HCT116 (cell line): ENCODE results near the gene S100A7A.

Experiments
- CBX3 ChIP-seq: IDR thresholded peaks from 2 replicates; pipeline ENCODE4 v1.6.1; 2012; ENCODE audit warnings: low read depth
- EZH2 ChIP-seq: fragments of 200-600 bp; sonication (generic); IDR thresholded peaks from 2 replicates; pipeline ENCODE4 v1.6.1; 2017; ENCODE audit warnings: antibody characterized with exemption, mixed run types
- EZH2phosphoT487 ChIP-seq: fragments of 200-600 bp; IDR thresholded peaks from 2 replicates; pipeline ENCODE4 v1.6.1; 2018; ENCODE audit warnings: antibody characterized with exemption, borderline replicate concordance
- FOSL1 ChIP-seq: IDR thresholded peaks from 2 replicates; pipeline ENCODE4 v1.6.1; 2012; ENCODE audit warnings: low read depth
- JUND ChIP-seq: IDR thresholded peaks from 2 replicates; pipeline ENCODE4 v1.6.1; 2012
- MAX ChIP-seq: IDR thresholded peaks from 2 replicates; pipeline ENCODE4 v1.6.1; 2012
- POLR2A ChIP-seq: IDR thresholded peaks from 2 replicates; pipeline ENCODE4 v1.7.0; 2011; ENCODE audit warnings: borderline replicate concordance; ENCODE audit not compliant: insufficient read depth, insufficient read length; ENCODE audit errors: extremely low read depth
- POLR2AphosphoS5 ChIP-seq: IDR thresholded peaks from 2 replicates; pipeline ENCODE4 v1.6.1; 2011; ENCODE audit warnings: mild to moderate bottlenecking, low read depth, low read length, moderate library complexity
- SP1 ChIP-seq: IDR thresholded peaks from 2 replicates; pipeline ENCODE4 v1.6.1; 2012; ENCODE audit warnings: low read depth
- YY1 ChIP-seq: IDR thresholded peaks from 2 replicates; pipeline ENCODE4 v1.6.1; 2011; ENCODE audit warnings: low read length, low read depth, moderate library complexity, mild to moderate bottlenecking; ENCODE audit not compliant: insufficient replicate concordance; ENCODE audit errors: extremely low read depth
- ZNF274 ChIP-seq: fragments of 200-500 bp; sonication (Bioruptor generic); IDR thresholded peaks from 2 replicates; pipeline ENCODE4 v1.6.1; 2014; ENCODE audit warnings: mild to moderate bottlenecking, low read depth, low read length, inconsistent platforms
- TF ChIP-seq, protein P1 (sequence below), 3 experiments: fragments of 200-600 bp in 1 of 3; sonication (generic) in 1 of 3; IDR thresholded peaks in 2 of 3; conservative IDR thresholded peaks in 1 of 3; 2 replicates each; pipeline ENCODE4 v1.5.1; 2012 to 2017; ENCODE audit warnings: low read depth in 2 of 3, low read length in 2 of 3, antibody characterized with exemption in 1 of 3, borderline replicate concordance in 1 of 3, control low read depth in 1 of 3, mild to moderate bottlenecking in 1 of 3, mixed read lengths in 1 of 3, mixed run types in 1 of 3, moderate library complexity in 1 of 3; ENCODE audit not compliant: insufficient read depth in 1 of 3

- TF ChIP-seq EZH2 (no peak), CBX3 (no peak), MAX (no peak), POLR2AphosphoS5 (no peak), YY1 (no peak), JUND (no peak), EZH2phosphoT487 (no peak), POLR2A (no peak), FOSL1 (no peak), ZNF274 (no peak), SP1 (no peak)
- TF ChIP-seq, protein P1, sequence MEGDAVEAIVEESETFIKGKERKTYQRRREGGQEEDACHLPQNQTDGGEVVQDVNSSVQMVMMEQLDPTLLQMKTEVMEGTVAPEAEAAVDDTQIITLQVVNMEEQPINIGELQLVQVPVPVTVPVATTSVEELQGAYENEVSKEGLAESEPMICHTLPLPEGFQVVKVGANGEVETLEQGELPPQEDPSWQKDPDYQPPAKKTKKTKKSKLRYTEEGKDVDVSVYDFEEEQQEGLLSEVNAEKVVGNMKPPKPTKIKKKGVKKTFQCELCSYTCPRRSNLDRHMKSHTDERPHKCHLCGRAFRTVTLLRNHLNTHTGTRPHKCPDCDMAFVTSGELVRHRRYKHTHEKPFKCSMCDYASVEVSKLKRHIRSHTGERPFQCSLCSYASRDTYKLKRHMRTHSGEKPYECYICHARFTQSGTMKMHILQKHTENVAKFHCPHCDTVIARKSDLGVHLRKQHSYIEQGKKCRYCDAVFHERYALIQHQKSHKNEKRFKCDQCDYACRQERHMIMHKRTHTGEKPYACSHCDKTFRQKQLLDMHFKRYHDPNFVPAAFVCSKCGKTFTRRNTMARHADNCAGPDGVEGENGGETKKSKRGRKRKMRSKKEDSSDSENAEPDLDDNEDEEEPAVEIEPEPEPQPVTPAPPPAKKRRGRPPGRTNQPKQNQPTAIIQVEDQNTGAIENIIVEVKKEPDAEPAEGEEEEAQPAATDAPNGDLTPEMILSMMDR (IDR thresholded peaks at IDR 0.05 in 2 of 3, conservative IDR thresholded peaks at IDR 0.05 in 1 of 3; ENCODE audit: borderline replicate concordance in 1 of 3, insufficient read depth in 1 of 3, low read depth in 2 of 3, low read length in 2 of 3): no peak
These were observed 24.1 kb upstream of the S100A7A start for GRCh38 chr1:153392258-153392657.
